Fibroblast of pulmonary artery (primary cell): ENCODE results near the gene B3GAT1.

Experiments used
- DNase-seq: peaks from one replicate; pipeline ENCODE4 v3.0.0-alpha.2; 2010; ENCODE audit warnings: low read depth
- H3K4me3 ChIP-seq: replicated peaks from 2 replicates; pipeline ENCODE4 v1.5.1; 2011; ENCODE audit warnings: low read depth, mild to moderate bottlenecking, control low read depth, low read length, moderate library complexity
- CTCF ChIP-seq: IDR thresholded peaks from 2 replicates; pipeline ENCODE4 v1.5.1; 2011; ENCODE audit warnings: mild to moderate bottlenecking, control low read depth, low read length, inconsistent platforms; ENCODE audit errors: missing control alignments

The B3GAT1 gene

GRCh38 chr11:134454146-134454690 is 42.2 kb upstream of the B3GAT1 start:
- no peak for TF ChIP-seq CTCF
- H3K4me3 ChIP-seq, result no peak overlapping the region
- DNase-seq, result no peak

- TF ChIP-seq CTCF, result no peak
- DNase-seq, result no peak
- H3K4me3 ChIP-seq, result no peak overlapping the region
Measured at GRCh38 chr11:134453441-134453840, 41.4 kb upstream of the B3GAT1 start.

GRCh38 chr11:134452838-134453155 is 40.8 kb upstream of the B3GAT1 start:
- no peak for TF ChIP-seq CTCF
- no peak for DNase-seq
- H3K4me3 ChIP-seq, result no peak overlapping the region

GRCh38 chr11:134452026-134452837 is 40.2 kb upstream of the B3GAT1 start:
- no peak for TF ChIP-seq CTCF
- DNase-seq, result no peak
- no peak overlapping the region for H3K4me3 ChIP-seq

GRCh38 chr11:134450186-134450585 is 38.1 kb upstream of the B3GAT1 start:
- DNase-seq, result no peak
- H3K4me3 ChIP-seq, result no peak overlapping the region
- TF ChIP-seq CTCF, result no peak

GRCh38 chr11:134449713-134450112 is 37.7 kb upstream of the B3GAT1 start:
- TF ChIP-seq CTCF, result no peak
- no peak for DNase-seq
- H3K4me3 ChIP-seq, result no peak overlapping the region

GRCh38 chr11:134449051-134449450 is 37.0 kb upstream of the B3GAT1 start:
- H3K4me3 ChIP-seq, result no peak overlapping the region
- no peak for DNase-seq
- TF ChIP-seq CTCF, result no peak
